T-helper 1 cell (primary cell): ENCODE measurements around the gene MYO5B.

Experiments used
- DNase-seq, 5 donors: peaks; one replicate each; pipeline ENCODE4 v3.0.0-alpha.2; 2012 to 2020

MYO5B gene

DNA sequence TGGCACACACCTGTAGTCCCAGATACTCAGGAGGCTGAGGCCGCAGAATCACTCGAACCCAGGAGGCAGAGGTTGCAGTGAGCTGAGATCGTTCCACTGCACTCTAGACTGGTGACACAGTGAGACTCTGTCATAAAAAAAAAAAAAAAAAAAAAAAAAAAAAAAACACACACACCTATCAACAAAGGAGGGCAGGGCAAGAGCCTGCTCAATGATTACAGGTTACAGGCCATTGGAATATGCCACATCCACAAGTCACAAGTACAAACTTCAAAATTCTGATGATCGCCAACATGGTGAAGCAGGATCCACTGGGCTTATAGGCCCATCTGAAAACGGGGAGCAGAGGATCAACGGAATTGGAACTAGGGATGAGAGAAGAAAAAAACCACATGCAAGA is 6.3 kb downstream of the MYO5B start:
- no peak for DNase-seq

DNA sequence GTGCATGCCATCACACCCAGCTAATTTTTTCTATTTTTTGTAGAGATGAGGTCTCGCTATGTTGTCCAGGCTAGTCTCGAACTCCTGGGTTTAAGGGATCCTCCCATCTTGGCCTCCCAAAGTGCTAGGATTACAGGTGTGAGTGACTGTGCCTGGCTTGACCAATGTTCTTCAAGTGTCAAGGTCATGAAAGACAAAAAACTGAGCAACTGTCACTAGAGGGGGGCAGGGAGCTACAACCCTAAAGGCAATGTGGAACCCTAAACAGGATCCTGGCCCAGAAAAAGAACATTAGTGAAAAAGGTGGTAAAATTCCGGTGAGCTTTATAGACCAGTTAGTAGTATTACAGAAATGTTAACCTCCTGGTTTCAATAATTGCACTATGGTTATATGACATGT is 7.3 kb downstream of the MYO5B start:
- no peak for DNase-seq

DNA sequence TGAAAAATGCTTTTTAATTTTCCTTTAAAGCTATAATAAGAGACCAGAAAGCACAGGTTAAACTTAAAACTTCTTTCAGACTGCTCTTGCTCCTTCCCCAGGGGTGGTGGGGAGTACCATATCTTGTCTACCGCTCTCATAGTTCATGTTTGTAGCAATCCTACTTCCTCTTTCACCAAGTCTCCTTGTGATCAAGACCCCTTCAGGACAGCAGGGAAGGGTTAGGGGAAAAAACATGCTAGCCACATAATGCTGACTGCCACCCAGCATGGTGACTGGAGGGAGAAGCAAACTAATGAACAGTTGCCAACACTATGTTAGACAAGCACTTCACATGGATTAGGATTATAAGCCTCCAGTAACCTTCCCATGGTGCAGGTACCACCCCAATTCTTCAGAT is 8.6 kb downstream of the MYO5B start:
- DNase-seq = no peak

DNA sequence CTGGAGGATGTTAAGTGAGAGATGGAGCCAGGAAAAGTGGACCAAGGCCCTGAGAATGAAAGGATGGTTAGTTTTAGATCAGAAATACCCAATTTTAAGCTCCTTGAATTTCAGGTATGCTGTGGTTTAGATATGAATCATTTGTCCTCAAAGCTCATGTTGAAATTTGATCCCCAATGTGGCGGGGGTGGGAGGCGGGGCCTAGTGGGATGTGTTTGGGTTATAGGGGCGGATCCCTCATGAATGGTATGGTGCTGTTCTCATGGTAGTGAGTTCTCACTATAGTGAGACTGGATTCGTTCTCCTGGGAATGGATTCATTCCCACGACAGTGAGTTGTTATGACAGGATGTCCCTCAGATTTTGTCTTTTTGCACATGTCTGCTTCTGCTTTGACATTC is 11.4 kb downstream of the MYO5B start:
- DNase-seq = no peak

DNA sequence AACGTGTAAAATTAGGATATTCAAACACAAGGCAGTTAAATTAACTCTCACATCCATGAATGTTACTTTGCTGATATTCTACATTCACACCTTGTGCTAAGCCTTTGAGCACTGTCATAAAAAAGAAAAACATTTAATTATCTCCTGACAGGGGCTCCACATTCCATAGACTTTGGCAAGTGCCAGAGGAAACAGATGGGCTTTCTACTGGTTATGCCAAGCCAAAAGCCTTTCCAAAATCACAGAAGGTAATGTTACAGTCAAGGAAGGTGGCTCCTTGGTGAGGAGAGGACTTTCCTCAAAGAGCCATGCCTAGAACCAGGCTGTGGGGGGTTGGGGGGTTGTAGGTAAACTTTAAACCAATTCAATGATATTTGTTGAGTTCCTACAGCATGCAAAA is 12.4 kb downstream of the MYO5B start:
- no peak for DNase-seq

DNA sequence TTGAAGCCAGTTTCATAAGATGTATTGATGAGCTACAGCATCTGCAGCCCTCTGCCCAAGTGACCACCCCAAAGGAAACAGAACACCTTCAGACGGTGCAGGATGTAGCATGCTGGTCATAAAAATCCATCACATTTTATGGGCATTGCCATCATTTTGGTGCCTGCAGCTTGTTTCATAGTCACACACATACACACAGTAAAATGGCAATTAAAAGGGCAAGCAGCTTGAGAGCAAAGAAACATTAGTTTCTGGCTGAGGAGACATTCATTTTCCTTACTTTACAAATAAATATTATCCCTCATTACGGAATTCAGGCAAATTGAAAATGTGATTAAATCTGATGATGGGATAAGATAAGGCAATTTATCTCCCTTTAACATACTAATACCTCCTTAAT is 13.4 kb downstream of the MYO5B start:
- DNase-seq = no peak

DNA sequence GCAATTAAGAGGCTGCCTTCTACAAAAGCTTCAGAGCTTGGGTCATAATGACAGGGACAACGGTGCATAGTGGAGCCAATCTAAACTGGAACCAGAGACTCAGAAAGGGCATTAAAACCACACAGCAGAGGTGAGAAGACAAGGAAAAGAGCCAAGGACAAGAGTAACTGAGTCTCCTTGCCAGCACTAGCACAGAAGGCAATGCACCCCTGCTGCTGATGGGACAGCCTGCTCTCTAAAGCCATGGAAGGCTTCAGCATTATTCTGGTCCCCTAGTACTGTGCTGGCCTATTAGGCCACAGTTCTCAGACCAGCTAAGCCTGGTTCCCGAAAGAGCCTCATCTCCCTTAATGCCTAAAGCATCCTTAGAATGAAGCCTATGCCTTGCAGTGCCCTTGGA is 15.5 kb downstream of the MYO5B start:
- no peak for DNase-seq

DNA sequence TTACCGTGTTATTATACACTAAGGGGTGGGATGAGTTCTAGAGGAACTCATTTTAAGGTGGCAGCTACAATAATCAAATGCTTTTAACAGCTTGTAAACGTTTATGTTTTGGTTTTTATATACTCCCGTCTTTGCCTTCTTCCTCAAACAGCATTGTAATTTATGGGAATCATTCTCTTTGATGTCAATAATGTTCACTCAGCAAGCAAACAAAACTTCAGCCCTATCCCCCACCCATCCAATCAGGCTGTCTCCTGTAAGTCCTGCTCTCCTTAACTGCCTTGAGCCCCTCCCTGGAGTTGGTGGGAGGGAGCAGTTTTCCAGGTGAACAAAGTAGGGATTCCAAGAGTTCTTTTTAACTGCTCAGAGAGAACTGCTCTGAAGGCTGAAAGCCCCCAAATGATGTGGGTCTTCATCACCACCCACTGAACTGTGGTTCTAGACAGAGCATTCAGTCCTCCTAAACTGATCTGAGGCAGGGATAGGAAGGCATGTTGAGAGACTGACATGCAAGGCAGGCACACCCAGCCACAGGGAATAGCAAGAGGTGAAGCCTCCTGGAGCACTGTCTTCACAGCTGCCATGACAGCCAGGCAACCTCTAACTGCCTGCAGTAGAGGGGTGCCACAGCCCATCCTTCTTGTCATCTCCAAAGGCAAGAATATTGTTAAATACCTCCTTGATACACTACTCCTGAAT is 17.5 kb downstream of the MYO5B start:
- no peak for DNase-seq

DNA sequence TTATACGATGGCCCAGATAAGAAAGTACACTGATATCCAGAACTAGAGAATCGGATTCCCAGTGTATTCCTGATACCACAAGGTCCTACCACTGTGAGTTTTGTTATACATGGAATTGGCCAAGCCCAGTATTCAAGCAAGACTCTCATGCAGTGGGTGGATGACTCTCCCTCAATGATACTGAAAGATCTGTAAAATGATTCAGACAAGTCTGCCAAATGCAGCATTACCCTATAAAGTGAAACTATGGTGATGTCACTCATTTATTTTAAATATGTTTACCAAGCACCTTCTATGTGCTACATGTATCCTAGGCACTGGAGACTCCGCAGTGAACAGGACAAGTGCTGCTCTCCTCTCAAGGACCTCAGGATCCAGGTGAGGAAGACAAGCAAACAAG is 22.6 kb downstream of the MYO5B start:
- no peak for DNase-seq

DNA sequence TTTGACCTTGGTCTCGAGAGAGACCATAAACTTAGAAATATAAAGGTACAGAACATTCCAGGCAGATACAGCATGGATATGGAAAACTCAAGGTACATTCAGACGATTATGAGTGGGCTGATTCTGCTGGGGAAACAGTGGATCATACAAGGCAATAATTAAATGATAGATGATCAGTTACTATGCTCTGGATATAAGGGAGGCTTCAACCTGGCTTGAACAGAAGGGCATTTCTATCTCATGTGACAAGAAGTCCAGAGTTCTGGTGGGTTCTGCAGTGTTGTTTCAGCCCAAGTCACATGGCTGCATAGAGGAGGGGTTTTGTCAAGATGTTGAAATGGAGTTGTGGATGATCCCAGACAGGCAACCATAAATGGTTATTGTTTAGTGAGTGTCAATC is 23.5 kb downstream of the MYO5B start:
- DNase-seq = no peak

DNA sequence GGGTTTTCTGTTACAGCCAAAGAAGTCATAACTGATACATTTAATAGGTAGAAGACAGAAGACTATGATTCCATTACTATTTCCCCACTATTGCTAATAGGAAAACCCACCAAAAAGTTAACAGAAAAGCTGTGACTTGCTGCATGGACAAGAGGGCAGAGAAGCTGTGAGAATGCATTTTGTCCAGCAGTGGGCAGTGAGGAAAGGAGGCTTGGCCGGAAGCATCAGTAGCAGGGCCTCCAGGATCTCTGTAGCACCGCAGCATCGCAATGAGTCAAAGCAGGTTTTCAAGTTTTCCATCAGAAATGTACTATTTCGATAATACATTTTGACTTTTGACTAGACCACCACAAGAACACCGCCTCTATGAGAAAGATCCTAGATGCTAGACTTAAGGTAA is 24.9 kb downstream of the MYO5B start:
- DNase-seq = no peak

DNA sequence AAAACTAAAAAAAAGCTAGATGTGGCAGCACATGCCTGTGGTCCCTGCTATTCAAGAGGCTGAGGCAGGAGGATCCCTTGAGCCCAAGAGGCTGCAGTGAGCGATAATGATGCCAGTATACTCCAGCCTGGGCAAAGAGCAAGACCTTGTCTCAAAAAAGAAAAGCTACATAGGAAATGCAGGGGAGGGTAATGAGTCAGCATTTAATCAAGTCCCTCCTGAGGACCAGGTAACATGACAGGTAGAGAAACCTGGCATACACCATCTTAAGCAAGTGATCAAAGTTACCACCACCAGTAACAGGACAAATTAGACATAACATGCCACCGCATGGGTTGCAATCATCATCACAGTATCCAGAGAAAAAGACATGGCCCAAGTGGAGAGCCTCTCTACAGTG is 25.8 kb downstream of the MYO5B start:
- no peak for DNase-seq

DNA sequence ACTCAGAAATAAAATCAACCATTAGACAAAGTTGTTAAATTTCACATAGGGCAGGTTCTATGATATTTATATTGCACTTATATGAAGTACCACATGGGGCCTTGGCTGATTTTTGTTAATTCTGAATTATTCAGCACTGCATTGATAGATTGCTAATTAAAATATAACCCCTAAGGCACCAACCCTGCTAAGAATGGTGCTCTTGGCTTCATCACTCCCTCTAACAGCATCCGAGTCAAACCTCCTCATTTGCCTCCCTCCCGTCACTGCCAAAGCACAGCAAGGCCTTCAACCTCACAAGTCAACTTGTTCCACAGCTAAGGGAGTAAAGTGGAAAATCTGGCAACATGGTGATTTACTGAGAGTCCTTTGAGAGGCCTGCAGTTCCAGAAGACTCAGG is 27.0 kb downstream of the MYO5B start:
- DNase-seq = no peak

DNA sequence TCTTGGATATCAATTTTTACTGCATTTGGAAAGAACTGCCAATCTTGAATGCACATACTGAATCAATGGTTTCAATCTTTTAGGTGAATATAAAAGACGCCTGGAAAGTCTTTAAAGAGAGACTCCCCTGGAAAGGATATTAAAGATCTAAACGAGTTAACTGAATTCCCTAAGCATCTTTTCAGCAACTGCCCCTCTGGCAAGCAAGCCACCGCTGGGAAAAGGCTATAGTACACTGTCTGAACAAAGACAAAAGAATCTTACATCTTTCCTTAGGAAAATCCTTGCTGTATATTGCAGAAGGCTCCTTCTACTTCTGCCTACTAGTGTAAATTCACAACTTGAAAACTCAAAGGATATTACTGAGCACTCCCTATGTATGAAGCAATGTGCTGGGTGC is 28.0 kb downstream of the MYO5B start:
- DNase-seq = no peak

DNA sequence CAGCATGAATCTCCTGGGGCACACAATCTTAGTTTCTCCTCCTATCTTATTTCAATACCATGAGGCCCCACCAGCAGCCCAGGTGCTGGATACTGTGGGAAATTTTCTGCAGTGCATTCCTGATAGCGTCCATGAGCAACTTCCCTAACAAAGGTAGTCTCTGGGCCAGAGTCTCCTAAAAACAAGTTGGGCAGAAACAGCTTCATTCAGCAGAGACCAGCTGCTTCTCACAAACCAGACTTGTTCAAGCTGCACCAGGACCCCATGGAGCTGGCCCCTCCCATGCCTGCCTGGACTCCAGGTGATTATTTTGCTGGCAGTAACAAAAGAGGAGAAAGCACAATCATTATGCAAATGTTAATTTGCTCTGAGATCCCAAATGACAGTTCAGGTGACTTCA is 31.4 kb downstream of the MYO5B start:
- DNase-seq = no peak

DNA sequence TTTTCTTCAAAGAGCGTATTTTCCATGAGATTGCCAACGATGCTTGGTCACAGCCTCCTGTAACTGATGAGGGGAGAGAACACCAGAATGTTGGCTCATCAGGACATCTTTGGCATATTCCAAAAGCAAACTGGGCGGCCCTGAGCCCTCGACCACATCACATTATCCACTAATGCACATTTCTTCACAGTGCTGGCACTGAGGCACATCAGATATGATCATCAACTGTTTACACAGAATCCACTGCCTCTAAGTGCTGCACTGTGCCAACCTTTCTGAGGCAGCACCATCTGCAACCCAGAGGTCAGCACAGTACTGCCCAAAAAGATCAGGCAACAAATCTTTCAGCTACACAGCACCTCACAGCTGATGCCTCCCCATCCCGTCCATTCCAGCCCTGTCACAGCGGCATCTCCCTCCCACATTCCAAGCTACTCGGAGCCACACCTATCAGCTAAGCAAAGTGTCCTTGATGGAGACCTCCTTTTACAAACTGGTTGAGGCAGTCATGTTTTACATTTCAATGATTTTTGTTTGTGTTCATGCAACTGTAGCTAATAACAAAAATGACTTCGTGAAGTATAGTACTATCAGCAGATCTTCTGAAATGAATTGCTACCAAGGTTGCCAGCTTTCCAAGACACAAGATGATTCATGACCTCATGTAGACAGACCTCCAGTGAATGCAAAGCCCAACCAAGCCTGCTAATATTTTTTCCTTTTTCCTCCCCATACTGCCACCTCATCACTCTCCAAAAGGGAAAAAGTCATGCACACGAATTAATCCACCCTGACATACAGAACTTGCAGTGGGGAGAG is 32.3 kb downstream of the MYO5B start:
- DNase-seq = no peak

DNA sequence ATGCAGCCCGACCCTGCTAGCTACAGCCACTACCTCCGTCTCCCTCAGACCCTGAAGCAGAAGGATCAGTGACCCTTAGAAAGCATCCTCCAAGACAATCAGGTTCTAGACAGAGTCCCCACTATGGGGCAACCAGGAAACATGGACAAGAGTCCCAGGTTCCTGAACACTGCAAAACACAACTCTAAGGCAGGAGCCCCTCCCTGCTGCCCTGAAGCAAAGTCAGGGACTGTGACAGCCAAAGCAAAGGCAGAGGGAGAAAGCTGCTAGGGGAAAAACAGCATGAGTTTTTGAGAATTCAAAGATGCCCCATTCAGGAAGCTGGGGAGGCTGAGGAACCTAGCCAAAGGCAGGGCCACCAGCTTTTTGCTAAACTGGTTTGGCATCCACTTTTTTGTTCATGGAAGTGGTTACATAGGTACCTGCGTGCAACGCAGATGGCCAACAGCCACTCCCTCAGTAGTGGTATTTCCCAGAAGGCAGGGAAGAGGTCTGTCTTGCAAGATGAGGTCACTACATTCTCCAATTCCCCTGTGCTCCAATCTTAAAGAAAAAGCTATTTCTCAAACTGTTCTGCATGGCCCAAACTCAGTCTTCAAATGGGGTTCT is 33.2 kb downstream of the MYO5B start:
- no peak for DNase-seq

DNA sequence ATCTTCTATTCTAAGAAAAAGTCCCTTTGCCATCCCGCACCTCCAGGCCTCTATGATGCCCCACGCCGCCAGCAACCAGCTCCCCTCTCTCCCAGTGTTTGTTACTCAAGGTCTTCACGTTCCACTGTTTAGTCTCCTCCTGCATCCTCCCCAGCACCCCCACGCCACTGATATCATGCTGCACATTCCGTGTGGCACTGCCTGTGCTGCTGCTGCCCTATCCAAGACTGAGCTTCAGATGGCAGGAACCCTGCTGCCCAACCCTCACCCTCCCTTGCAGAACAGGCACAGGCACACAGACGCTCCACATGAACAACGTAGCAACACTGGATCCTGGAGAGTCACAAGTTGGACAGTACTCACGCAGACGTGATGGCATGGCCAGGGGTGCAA is 35.3 kb downstream of the MYO5B start:
- no peak for DNase-seq

DNA sequence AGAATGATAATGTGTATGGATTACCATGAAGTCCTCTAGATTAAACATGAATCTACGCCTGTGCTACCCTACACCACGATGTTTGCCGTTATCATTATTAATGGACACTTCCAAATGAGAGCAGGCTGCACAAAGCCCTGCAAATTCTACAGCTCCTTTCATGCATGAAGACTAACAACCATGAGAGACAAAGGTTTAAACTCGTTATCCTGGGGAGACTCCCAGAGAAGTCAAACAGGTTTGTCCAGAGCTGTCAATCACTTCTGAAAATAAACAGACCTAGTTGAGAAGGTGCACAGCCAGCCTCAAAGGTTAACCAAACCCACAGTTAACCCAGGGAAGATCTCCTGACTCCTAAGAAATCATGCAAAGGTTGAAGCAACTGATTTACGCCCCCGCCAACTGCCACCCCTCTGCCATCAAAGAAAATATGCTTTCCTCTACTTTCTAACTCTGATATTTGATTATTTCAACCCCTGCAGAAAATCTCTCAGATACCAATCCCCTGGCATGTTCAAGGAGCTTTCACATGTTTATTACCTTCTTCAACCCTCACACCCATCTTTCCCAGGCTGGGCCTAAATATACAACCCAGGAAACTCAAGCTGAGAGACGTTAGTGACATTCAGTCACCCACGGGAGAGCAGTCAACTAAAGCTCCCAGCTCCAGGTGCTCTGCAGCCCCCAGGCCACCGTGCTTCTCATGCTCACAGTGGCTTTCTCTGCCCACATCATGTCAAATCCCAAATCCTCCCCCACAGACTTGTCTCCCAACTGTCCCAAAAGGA is 35.9 kb downstream of the MYO5B start:
- no peak for DNase-seq

DNA sequence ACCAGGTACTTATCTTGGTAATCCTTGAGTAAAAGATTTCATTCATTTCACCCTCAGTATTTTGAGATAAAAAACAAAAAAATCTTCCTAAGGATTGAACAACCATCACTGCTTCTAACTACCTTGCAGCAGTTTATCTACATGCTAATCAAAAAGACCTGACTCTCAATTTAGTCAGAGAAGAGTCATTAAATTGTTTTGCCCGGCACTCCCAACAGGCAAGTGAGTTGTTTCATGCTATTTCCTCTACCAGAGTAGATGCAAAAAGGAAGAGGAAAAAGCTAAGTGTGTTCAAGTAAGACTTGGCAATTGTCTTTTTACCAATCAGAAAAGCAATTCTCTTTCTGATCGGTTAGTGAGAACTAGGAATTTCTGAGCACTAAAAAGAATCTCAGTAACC is 39.5 kb downstream of the MYO5B start:
- no peak for DNase-seq

DNA sequence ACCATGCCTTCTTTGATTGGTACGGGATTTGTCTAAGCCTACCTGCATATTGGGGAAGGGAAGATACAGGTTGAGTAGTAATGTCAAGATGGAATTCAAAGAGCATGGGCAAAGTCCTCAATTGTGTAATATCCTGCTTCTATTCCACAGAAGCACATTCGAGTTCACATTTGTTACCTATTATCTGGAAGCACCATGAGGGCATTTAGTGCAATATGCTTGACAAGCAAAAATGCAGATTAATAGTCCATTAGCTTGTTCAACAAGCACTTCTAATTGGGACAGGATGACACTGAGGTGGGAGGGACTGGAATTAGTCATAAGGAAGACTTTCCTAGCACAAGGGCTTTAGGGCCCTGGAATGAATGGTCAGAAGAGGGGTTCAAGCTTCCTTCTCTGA is 40.5 kb downstream of the MYO5B start:
- DNase-seq = no peak

DNA sequence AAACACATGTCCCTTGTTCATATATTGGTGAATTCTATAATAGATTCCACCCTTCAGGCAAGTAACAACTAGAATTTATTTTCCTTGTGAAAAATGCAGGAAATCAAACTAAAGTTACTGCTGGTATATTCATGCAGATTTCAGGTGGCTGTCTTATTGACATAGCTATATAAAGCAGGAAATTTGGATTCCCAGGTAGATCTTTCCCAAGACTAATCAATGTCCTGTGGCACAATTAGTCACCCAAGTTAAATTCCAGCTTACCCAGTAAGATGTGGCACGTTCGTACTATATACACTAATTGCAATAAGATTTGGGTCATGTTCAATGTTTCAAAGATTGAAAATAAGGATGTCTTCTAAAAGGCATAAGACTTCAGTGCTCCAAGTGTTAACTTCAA is 42.0 kb downstream of the MYO5B start:
- DNase-seq = no peak

DNA sequence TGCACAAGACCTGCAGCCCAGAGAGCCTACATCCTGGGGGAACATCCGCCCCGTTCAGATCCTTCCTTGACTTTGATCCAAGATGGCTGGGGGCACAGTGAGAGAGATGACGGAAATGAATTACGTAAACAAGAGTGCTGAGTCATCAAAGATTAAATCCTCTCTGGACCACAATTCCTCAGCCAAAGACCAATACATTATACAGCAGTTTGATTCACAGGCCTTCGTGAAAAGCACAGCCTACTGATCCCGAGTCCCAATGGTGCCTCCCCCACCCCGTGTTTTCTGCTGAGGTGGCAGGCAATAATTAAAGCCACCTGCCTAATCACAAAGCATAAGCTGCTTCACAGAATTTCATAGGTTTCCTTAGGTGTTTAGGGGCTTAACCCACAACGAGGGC is 43.0 kb downstream of the MYO5B start:
- DNase-seq = no peak

DNA sequence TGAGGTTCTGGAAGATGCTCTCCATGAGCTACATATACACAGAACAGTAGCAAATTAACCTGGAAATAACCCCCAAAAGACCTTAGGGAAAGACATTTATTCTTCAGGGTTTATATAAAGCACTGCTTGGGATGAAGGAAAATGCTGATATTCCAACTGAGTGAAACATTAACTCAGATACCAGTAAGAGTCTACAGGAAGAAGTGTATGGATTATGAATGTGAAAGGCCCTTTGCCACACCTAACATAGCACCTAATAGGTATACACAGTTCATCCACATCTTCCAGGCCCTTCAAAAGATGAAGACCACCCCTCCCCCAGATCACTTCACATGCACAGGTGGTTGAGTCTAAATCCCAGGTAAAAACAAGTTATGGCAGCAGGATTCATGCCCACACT is 50.4 kb downstream of the MYO5B start:
- DNase-seq = no peak
